Upper lobe of left lung (tissue), 6 donors: Measurements from ENCODE around the gene DIP2C. TPM values are rescaled to one million over a fixed set of nuclear protein-coding genes. Genes with fewer than 3 reads are reported as not detected.

Experiments
- ATAC-seq, 2 donors: fragments of 200-7000 bp; cut with Tn5 transposase; one replicate each; pipeline ENCODE4 v1.9.1; 2022; ENCODE audit warnings: mild to moderate bottlenecking in 2 of 2, moderate library complexity in 2 of 2; ENCODE audit not compliant: low FRiP score in 2 of 2
- DNase-seq, 2 donors: peaks; one replicate each; pipeline ENCODE4 v3.0.0-alpha.2; 2019 to 2020
- H3K27ac ChIP-seq, 4 donors: fragments of 200-600 bp; sonication (generic); one replicate each; pipeline ENCODE4 v1.5.1; 2016 to 2019
- H3K27me3 ChIP-seq, 4 donors: fragments of 200-600 bp; sonication (generic); one replicate each; pipeline ENCODE4 v1.5.1; 2017 to 2019
- H3K36me3 ChIP-seq, 4 donors: fragments of 200-600 bp; sonication (generic); one replicate each; pipeline ENCODE4 v1.5.1; 2016 to 2019
- H3K4me1 ChIP-seq, 4 donors: fragments of 200-600 bp; sonication (generic); one replicate each; pipeline ENCODE4 v1.5.1; 2018 to 2019
- H3K4me3 ChIP-seq, 4 donors: fragments of 200-600 bp; sonication (generic); one replicate each; pipeline ENCODE4 v1.5.1; 2017 to 2019; ENCODE audit warnings: mild to moderate bottlenecking in 2 of 4, moderate library complexity in 1 of 4
- H3K9me3 ChIP-seq, 4 donors: fragments of 200-600 bp; sonication (generic); one replicate each; pipeline ENCODE4 v1.5.1; 2018 to 2019
- CTCF ChIP-seq, 6 experiments: fragments of 450-650 bp in 4 of 6; fragments of 200-600 bp in 2 of 6; sonication (generic) in 2 of 6; IDR thresholded peaks; one replicate each; pipeline ENCODE4 v1.5.1; 2016 to 2019; ENCODE audit warnings: antibody characterized with exemption in 6 of 6
- EP300 ChIP-seq, 4 donors: sonication (generic); formaldehyde crosslinking; IDR thresholded peaks; one replicate each; pipeline ENCODE4 v1.5.1; 2017; ENCODE audit warnings: antibody characterized with exemption in 4 of 4, control low read depth in 2 of 4
- POLR2A ChIP-seq, 4 donors: fragments of 450-650 bp; IDR thresholded peaks; one replicate each; pipeline ENCODE4 v1.5.1; 2016 to 2017; ENCODE audit warnings: antibody characterized with exemption in 4 of 4, mild to moderate bottlenecking in 2 of 4
- POLR2AphosphoS5 ChIP-seq, 2 donors: sonication (generic); formaldehyde crosslinking; IDR thresholded peaks; one replicate each; pipeline ENCODE4 v1.5.1; 2017; ENCODE audit warnings: antibody characterized with exemption in 2 of 2
- WGBS, 2 donors: methylation state at CpG; one replicate each; pipeline ENCODE4 v1.1.5; 2017 to 2018; 5-methylcytosine and 5-hydroxymethylcytosine counted together
- total RNA-seq, 6 donors: library from RNA; depleted of rRNA in 4 of 6; stranded (reverse); fragments of >200 nt in 4 of 6; gene quantifications; one replicate each; pipeline versions ENCODE4 v1.1.0 to v1.2.1, GENCODE V29; 2016 to 2021
- donor health status: DM: no; HTN: no; CAD: no; lungs with moderate emphysema.
- donor health status: DM: no; HTN: yes; CAD: no; lungs with severe emphysema.

The DIP2C gene
- total RNA-seq, 6 donors from 2014 or later = 11.6 to 32.5 (median 14.7) TPM

GRCh38 chr10:389836-390448, 299.5 kb downstream of the DIP2C start:
- TF ChIP-seq POLR2A (IDR thresholded peaks at IDR 0.05) = no peak
- no peak for TF ChIP-seq CTCF (IDR thresholded peaks at IDR 0.05)
- TF ChIP-seq EP300 (IDR thresholded peaks at IDR 0.05) = no peak
- TF ChIP-seq POLR2AphosphoS5 (IDR thresholded peaks at IDR 0.05) = no peak
- Histone ChIP-seq H3K27me3 (no peaks in the 10 kb centered on the region), H3K4me1 (peaks cover 0 to 5% (median 0%) of the 10 kb centered on the region in 4 donors), H3K4me3 (no peak overlapping the region), H3K9me3 (no peaks in the 10 kb centered on the region), H3K27ac (no peak overlapping the region), H3K36me3 (peaks cover 0 to 23% (median 2%) of the 10 kb centered on the region in 4 donors)
- WGBS, 2 donors = 93 to 94% methylated on average over 22 to 23 of the region's 23 CpGs
- ATAC-seq = no peak
- DNase-seq = peak in 1 of 2 donors; percentile 42

- no peak for ATAC-seq
- Histone ChIP-seq H3K4me1 (peaks cover 0 to 5% (median 0%) of the 10 kb centered on the region in 4 donors), H3K36me3 (peaks cover 0 to 29% (median 6%) of the 10 kb centered on the region in 4 donors), H3K4me3 (no peak overlapping the region), H3K27me3 (no peaks in the 10 kb centered on the region), H3K27ac (no peak overlapping the region), H3K9me3 (no peaks in the 10 kb centered on the region)
- TF ChIP-seq CTCF (IDR thresholded peaks at IDR 0.05) = no peak
- TF ChIP-seq POLR2A (IDR thresholded peaks at IDR 0.05) = no peak
- TF ChIP-seq POLR2AphosphoS5 (IDR thresholded peaks at IDR 0.05) = no peak
- no peak for TF ChIP-seq EP300 (IDR thresholded peaks at IDR 0.05)
- 88 to 93% methylated on average over 11 to 16 of the region's 16 CpGs for WGBS, 2 donors
- DNase-seq = peak in 1 of 2 donors; percentile 41
Observed at GRCh38 chr10:389261-389790, 300.1 kb downstream of the DIP2C start.

GRCh38 chr10:388661-389045, 300.8 kb downstream of the DIP2C start:
- Histone ChIP-seq H3K4me1 (peaks cover 0 to 5% (median 0%) of the 10 kb centered on the region in 4 donors), H3K27me3 (no peaks in the 10 kb centered on the region), H3K4me3 (no peak overlapping the region), H3K36me3 (peaks cover 0 to 31% (median 6%) of the 10 kb centered on the region in 4 donors), H3K27ac (no peak overlapping the region), H3K9me3 (no peaks in the 10 kb centered on the region)
- DNase-seq (peak in 1 of 2 donors; percentile 39), ATAC-seq (no peak)
- 90 to 93% methylated on average over 11 to 13 of the region's 13 CpGs for WGBS, 2 donors
- TF ChIP-seq POLR2AphosphoS5 (IDR thresholded peaks at IDR 0.05) (no peak), CTCF (IDR thresholded peaks at IDR 0.05) (no peak), EP300 (IDR thresholded peaks at IDR 0.05) (no peak), POLR2A (IDR thresholded peaks at IDR 0.05) (no peak)

GRCh38 chr10:387909-388660, 301.4 kb downstream of the DIP2C start:
- WGBS, 2 donors = 77 to 78% methylated on average over 16 of the region's 16 CpGs
- no peak for DNase-seq
- H3K9me3 ChIP-seq = no peaks in the 10 kb centered on the region
- peaks cover 0 to 35% (median 7%) of the 10 kb centered on the region in 4 donors for H3K36me3 ChIP-seq
- peak in 1 of 2 donors; percentile 57 for ATAC-seq
- H3K27ac ChIP-seq = peak overlapping the region in 2 of 4 donors; percentile 30 to 64
- H3K4me1 ChIP-seq = peaks cover 0 to 5% (median 0%) of the 10 kb centered on the region in 4 donors
- no peaks in the 10 kb centered on the region for H3K27me3 ChIP-seq
- TF ChIP-seq POLR2A (IDR thresholded peaks at IDR 0.05) (peak in 1 of 4 donors; percentile 25), POLR2AphosphoS5 (IDR thresholded peaks at IDR 0.05) (no peak), CTCF (IDR thresholded peaks at IDR 0.05) (no peak), EP300 (IDR thresholded peaks at IDR 0.05) (no peak)
- H3K4me3 ChIP-seq = no peak overlapping the region
